ENCODE results near the gene KSR2. TPM values are rescaled to one million over a fixed set of nuclear protein-coding genes. Genes with fewer than 3 reads are reported as not detected.

Gene KSR2
- polyA plus RNA-seq, 3 donors: under 0.01 to 0.20 (median 0.01) TPM

GRCh38 chr12:117551665-117552064 lies 417.1 kb downstream of the KSR2 start:
- 60 to 66% (median 60%) methylated on average over 4 of the region's 4 CpGs for WGBS, 3 donors
- H3K27ac ChIP-seq (ENCODE audit: low read depth, low read length): no peak overlapping the region

- no peak overlapping the region for H3K27ac ChIP-seq (ENCODE audit: low read depth, low read length)
Measured at GRCh38 chr12:117547209-117547608, 421.6 kb downstream of the KSR2 start.

GRCh38 chr12:117545216-117545615 lies 423.6 kb downstream of the KSR2 start:
- no peak overlapping the region for H3K27ac ChIP-seq (ENCODE audit: low read depth, low read length)
- WGBS, 3 donors: 86 to 96% (median 90%) methylated on average over 3 of the region's 3 CpGs

GRCh38 chr12:117540011-117540410 lies 428.8 kb downstream of the KSR2 start:
- WGBS, 3 donors: 56 to 76% (median 61%) methylated on average over 5 of the region's 5 CpGs
- no peak overlapping the region for H3K27ac ChIP-seq (ENCODE audit: low read depth, low read length)

- 63 to 87% (median 72%) methylated on average over 1 of the region's 1 CpG for WGBS, 3 donors
Measured at GRCh38 chr12:117538926-117539325, 429.9 kb downstream of the KSR2 start.

GRCh38 chr12:117538032-117538690 lies 430.6 kb downstream of the KSR2 start:
- 86 to 95% (median 88%) methylated on average over 8 of the region's 8 CpGs for WGBS, 3 donors
- no peak overlapping the region for H3K27ac ChIP-seq (ENCODE audit: low read depth, low read length)

More at GRCh38 chr12:117538926-117539325, 429.9 kb downstream of the KSR2 start:
- H3K27ac ChIP-seq (ENCODE audit: low read depth, low read length): no peak overlapping the region

GRCh38 chr12:117533687-117534086 lies 435.1 kb downstream of the KSR2 start:
- H3K27ac ChIP-seq (ENCODE audit: low read depth, low read length): no peak overlapping the region
- 54 to 64% (median 59%) methylated on average over 6 of the region's 6 CpGs for WGBS, 3 donors

- WGBS, 3 donors: 91 to 98% (median 91%) methylated on average over 10 of the region's 10 CpGs
Measured at GRCh38 chr12:117530796-117531195, 438.0 kb downstream of the KSR2 start.

GRCh38 chr12:117528538-117528937 lies 440.3 kb downstream of the KSR2 start:
- 90 to 97% (median 90%) methylated on average over 7 of the region's 7 CpGs for WGBS, 3 donors

More at GRCh38 chr12:117530796-117531195, 438.0 kb downstream of the KSR2 start:
- H3K27ac ChIP-seq (ENCODE audit: low read depth, low read length): no peak overlapping the region

GRCh38 chr12:117527479-117527855 lies 441.3 kb downstream of the KSR2 start:
- WGBS, 3 donors: 34 to 60% (median 51%) methylated on average over 4 of the region's 4 CpGs
- H3K27ac ChIP-seq (ENCODE audit: low read depth, low read length): no peak overlapping the region

More at GRCh38 chr12:117528538-117528937, 440.3 kb downstream of the KSR2 start:
- H3K27ac ChIP-seq (ENCODE audit: low read depth, low read length): no peak overlapping the region

- 46 to 54% (median 48%) methylated on average over 14 of the region's 14 CpGs for WGBS, 3 donors
- H3K27ac ChIP-seq (ENCODE audit: low read depth, low read length): no peak overlapping the region
Measured at GRCh38 chr12:117526757-117527478, 441.9 kb downstream of the KSR2 start.

GRCh38 chr12:117525766-117526165 lies 443.0 kb downstream of the KSR2 start:
- 37 to 52% (median 39%) methylated on average over 4 of the region's 4 CpGs for WGBS, 3 donors
- no peak overlapping the region for H3K27ac ChIP-seq (ENCODE audit: low read depth, low read length)

GRCh38 chr12:117524806-117525205 lies 444.0 kb downstream of the KSR2 start:
- no peak overlapping the region for H3K27ac ChIP-seq (ENCODE audit: low read depth, low read length)
- 94 to 97% (median 96%) methylated on average over 17 of the region's 17 CpGs for WGBS, 3 donors

GRCh38 chr12:117523971-117524370 lies 444.8 kb downstream of the KSR2 start:
- H3K27ac ChIP-seq (ENCODE audit: low read depth, low read length): no peak overlapping the region
- 77 to 94% (median 79%) methylated on average over 4 of the region's 4 CpGs for WGBS, 3 donors

- no peak overlapping the region for H3K27ac ChIP-seq (ENCODE audit: low read depth, low read length)
- 78 to 91% (median 91%) methylated on average over 1 of the region's 1 CpG for WGBS, 3 donors
Measured at GRCh38 chr12:117522559-117522958, 446.2 kb downstream of the KSR2 start.

GRCh38 chr12:117521867-117522266 lies 446.9 kb downstream of the KSR2 start:
- no peak overlapping the region for H3K27ac ChIP-seq (ENCODE audit: low read depth, low read length)
- 46 to 58% (median 48%) methylated on average over 5 of the region's 5 CpGs for WGBS, 3 donors

GRCh38 chr12:117521346-117521745 lies 447.4 kb downstream of the KSR2 start:
- no peak overlapping the region for H3K27ac ChIP-seq (ENCODE audit: low read depth, low read length)
- WGBS, 3 donors: 33 to 63% (median 34%) methylated on average over 7 of the region's 7 CpGs

- whole genome bisulfite sequencing, 3 donors: 70 to 76% (median 75%) methylated on average over 11 of the region's 11 CpGs
- no peak overlapping the region for H3K27ac ChIP-seq (ENCODE audit: low read depth, low read length)
Measured at GRCh38 chr12:117518594-117519270, 450.1 kb downstream of the KSR2 start.

GRCh38 chr12:117517219-117517739 lies 451.5 kb downstream of the KSR2 start:
- H3K27ac ChIP-seq (ENCODE audit: low read depth, low read length): no peak overlapping the region
- 75 to 95% (median 85%) methylated on average over 6 of the region's 6 CpGs for WGBS, 3 donors

Measured in adipose tissue (tissue), 3 donors.